Measurements from ENCODE around the gene MRPS6. TPM values are rescaled to one million over a fixed set of nuclear protein-coding genes. Genes with fewer than 3 reads are reported as not detected.

The MRPS6 gene
- total and polyA plus RNA-seq, 7 donors: 41.0 to 118 (median 78.8) TPM

GRCh38 chr21:34073749-34074282 is 438 bp downstream of the MRPS6 start:
- Histone ChIP-seq H3K9me3 (no peaks in the 10 kb centered on the region), H3K27ac (peak overlapping the region; percentile 82 to 93 (median 89)), H3K27me3 (no peaks in the 10 kb centered on the region), H3K4me1 (peaks cover 0 to 50% (median 48%) of the 10 kb centered on the region in 4 donors), H3K36me3 (no peaks in the 10 kb centered on the region), H3K4me3 (peak overlapping the region; percentile 69 to 81 (median 73))
- WGBS, 2 donors: 1% methylated on average over 95 of the region's 95 CpGs
- DNase-seq: peak; percentile 64
- intact Hi-C loops (cut with DNase I): loop anchor here (2.0 to 10.0 kb wide), 6 partner anchors 57 to 429 kb away; partner anchors contain the start of genes CRYZL1 and ITSN1
- TF ChIP-seq POLR2A (IDR thresholded peaks at IDR 0.05) (no peak), EP300 (IDR thresholded peaks at IDR 0.05) (no peak), POLR2AphosphoS5 (IDR thresholded peaks at IDR 0.05) (no peak)
- TF ChIP-seq, protein P1, sequence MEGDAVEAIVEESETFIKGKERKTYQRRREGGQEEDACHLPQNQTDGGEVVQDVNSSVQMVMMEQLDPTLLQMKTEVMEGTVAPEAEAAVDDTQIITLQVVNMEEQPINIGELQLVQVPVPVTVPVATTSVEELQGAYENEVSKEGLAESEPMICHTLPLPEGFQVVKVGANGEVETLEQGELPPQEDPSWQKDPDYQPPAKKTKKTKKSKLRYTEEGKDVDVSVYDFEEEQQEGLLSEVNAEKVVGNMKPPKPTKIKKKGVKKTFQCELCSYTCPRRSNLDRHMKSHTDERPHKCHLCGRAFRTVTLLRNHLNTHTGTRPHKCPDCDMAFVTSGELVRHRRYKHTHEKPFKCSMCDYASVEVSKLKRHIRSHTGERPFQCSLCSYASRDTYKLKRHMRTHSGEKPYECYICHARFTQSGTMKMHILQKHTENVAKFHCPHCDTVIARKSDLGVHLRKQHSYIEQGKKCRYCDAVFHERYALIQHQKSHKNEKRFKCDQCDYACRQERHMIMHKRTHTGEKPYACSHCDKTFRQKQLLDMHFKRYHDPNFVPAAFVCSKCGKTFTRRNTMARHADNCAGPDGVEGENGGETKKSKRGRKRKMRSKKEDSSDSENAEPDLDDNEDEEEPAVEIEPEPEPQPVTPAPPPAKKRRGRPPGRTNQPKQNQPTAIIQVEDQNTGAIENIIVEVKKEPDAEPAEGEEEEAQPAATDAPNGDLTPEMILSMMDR (IDR thresholded peaks at IDR 0.05): no peak

DNA sequence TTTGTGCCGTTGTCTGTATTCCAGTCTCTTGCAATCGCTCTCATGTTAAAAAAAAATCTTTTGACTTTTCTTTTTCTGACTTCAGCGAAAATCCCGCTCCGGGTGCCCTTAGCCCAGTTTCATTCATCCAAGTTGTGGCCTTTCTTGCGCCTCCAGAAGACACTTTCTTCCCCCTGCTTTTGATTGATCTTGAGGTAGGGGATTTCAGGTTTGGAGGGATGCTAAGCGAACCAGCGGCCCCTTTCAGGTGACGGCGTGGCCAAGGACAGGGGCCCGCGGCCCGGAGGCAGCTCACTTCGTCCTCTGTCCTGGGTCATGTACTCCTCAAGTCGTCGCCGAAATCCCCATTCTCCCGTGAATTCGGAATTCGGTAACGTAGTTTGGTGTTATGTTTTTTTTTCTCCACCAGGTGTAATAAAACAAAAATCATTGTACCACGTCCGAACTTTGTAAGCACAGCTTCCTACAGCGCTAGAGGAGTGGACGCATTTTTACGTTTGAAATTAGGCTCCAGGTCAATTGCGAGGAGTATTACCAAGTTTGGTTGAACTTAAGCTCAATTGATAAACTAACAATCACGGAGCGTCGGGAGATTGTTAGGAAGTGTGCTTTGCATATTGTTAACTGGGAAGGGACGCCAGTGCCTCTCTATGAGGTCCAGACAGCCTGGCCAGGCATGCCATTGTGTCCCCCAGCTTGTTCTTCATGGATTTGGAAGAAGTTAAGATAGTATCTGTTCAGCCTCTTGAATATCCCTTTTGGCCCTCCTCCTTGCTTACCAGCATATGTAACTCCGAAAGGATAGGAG is 1.1 kb downstream of the MRPS6 start:
- no peak for DNase-seq
- Histone ChIP-seq H3K4me3 (peak overlapping the region; percentile 38 to 81 (median 70)), H3K27ac (peak overlapping the region in 3 of 4 donors; percentile 82 to 93 (median 92)), H3K27me3 (no peaks in the 10 kb centered on the region), H3K36me3 (no peaks in the 10 kb centered on the region), H3K4me1 (peaks cover 0 to 56% (median 54%) of the 10 kb centered on the region in 4 donors), H3K9me3 (no peaks in the 10 kb centered on the region)
- WGBS, 2 donors: 4 to 25% methylated on average over 32 of the region's 32 CpGs
- TF ChIP-seq POLR2A (IDR thresholded peaks at IDR 0.05) (no peak), POLR2AphosphoS5 (IDR thresholded peaks at IDR 0.05) (no peak), EP300 (IDR thresholded peaks at IDR 0.05) (no peak)
- TF ChIP-seq, protein P1 (IDR thresholded peaks at IDR 0.05): peak in 1 of 4 experiments; percentile 23
- intact Hi-C loops (cut with DNase I): loop anchor here (2.0 to 10.0 kb wide), 4 partner anchors 52 to 430 kb away; partner anchors contain the start of genes CRYZL1 and ITSN1

DNA sequence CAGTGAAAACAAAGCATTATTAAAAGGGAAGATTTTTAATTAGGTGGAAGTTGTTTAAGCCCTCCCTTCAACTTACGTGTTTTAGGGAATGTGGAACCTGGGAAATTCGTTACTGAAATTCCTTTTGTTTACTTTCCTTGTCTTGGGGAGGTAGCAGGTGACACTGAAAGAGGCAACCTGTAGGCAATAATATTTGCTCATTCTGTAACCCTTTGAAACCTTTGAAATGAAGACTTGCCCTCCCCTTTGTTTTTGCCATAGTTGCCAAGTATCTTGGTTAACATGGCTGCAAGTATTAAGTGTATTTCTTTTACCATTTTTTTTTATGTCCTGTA is 1.7 kb downstream of the MRPS6 start:
- WGBS, 2 donors: 18 to 62% methylated on average over 2 of the region's 2 CpGs
- Histone ChIP-seq H3K9me3 (no peaks in the 10 kb centered on the region), H3K27me3 (no peaks in the 10 kb centered on the region), H3K36me3 (no peaks in the 10 kb centered on the region), H3K4me3 (peak overlapping the region; percentile 38 to 81 (median 70)), H3K4me1 (peaks cover 0 to 62% (median 59%) of the 10 kb centered on the region in 4 donors), H3K27ac (peak overlapping the region in 3 of 4 donors; percentile 82 to 93 (median 92))
- no peak for TF ChIP-seq EP300 (IDR thresholded peaks at IDR 0.05)
- TF ChIP-seq POLR2A (IDR thresholded peaks at IDR 0.05): no peak
- TF ChIP-seq, protein P1 (IDR thresholded peaks at IDR 0.05): no peak
- TF ChIP-seq POLR2AphosphoS5 (IDR thresholded peaks at IDR 0.05): no peak
- intact Hi-C loops (cut with DNase I): loop anchor here (2.0 to 10.0 kb wide), 3 partner anchors 53 to 430 kb away; partner anchors contain the start of genes CRYZL1 and ITSN1
- DNase-seq: no peak

DNA sequence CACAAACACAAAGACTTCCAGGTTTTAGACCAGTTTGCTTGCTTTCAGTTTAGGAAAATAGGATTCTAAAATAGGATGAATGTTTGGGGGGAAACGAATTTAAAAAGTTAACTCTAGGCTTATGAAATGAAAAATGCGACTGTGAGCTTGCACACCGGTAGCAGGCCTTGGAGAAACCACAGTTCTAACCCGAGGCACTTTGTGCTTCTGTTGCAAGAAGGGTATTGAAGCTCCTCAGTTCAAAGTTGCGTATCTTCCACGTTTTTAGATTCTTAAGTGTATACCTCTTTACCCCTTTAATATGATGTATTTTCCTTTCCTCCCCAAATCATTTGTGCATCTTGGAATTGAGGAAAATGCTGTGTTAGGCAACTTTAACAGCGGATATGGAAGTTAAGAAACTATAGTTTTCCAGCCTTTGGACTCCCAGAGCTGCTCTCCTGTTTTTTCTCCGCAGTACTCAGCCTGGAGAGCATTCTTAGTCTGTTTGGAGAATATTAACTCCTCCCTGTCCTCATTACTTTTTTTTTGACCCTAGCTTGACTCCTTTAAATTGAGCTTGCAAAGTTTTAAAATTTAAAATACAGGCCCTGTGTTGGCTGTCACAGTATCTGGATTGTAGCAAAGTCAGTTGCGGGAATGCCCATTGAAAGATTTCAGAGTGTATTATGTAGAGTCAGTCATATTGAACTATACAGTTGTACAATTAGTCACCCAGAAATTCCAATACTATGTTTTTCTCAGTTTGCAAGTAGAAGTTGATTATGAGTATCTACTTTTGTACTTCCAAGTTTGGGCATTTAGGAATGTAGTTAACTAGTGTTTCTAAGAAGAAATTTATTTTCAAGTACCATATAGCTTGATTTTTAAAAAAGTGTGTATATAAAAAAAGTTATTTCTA is 2.6 kb downstream of the MRPS6 start:
- DNase-seq: no peak
- TF ChIP-seq EP300 (IDR thresholded peaks at IDR 0.05) (no peak), POLR2A (IDR thresholded peaks at IDR 0.05) (no peak), POLR2AphosphoS5 (IDR thresholded peaks at IDR 0.05) (no peak)
- TF ChIP-seq, protein P1 (IDR thresholded peaks at IDR 0.05): no peak
- Histone ChIP-seq H3K27me3 (no peaks in the 10 kb centered on the region), H3K9me3 (no peaks in the 10 kb centered on the region), H3K36me3 (no peaks in the 10 kb centered on the region), H3K4me3 (peak overlapping the region; percentile 38 to 81 (median 70)), H3K27ac (peak overlapping the region in 3 of 4 donors; percentile 82 to 93 (median 92)), H3K4me1 (peaks cover 0 to 70% (median 67%) of the 10 kb centered on the region in 4 donors)
- WGBS, 2 donors: 68 to 69% methylated on average over 9 of the region's 9 CpGs
- intact Hi-C loops (cut with DNase I): loop anchor here (2.0 to 10.0 kb wide), 3 partner anchors 54 to 431 kb away; partner anchors contain the start of genes CRYZL1 and ITSN1
